GM19372 (cell line): ENCODE data around the gene GREM1.

Source experiments
- ATAC-seq: cut with Tn5 transposase; IDR thresholded peaks from one replicate; pipeline ENCODE4 v1.9.1; 2021; ENCODE audit warnings: mild to moderate bottlenecking, low read depth, moderate library complexity; ENCODE audit not compliant: unreplicated experiment

GREM1 gene

DNA sequence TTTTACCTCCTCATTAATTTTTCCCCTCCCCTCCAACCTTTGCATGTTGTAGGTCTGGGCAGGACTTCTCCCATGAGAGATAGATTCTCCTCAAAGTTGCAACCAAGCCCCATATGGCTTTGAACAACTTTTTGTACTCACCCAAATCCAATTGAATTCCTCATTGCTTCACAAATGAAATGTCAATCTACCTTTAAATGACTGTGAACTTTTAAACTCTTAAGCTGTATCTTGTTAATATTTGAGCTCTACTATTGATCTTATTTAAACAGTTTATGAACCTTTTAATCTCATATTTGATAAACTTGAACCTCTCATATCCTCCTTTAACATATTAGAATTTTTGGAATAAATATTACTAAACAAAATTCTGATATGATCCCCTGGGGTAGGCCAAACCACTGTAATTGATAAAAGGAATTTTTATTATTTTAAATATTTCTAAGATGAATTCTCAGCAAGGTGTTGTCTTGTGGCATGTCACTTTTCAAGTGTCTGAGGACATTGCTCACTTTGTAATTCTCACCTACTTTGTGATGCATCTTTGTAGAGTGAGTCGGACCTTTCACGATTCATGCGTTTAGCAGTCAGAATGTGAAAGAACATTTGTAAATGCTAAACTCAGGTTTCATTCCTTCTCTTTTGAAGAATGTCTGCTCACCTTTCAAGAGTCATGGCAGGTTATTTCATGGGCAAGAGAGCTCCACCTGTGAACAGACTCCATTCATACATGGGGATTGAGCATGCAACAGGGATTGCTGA, 23.4 kb upstream of the GREM1 start:
- no peak for ATAC-seq

DNA sequence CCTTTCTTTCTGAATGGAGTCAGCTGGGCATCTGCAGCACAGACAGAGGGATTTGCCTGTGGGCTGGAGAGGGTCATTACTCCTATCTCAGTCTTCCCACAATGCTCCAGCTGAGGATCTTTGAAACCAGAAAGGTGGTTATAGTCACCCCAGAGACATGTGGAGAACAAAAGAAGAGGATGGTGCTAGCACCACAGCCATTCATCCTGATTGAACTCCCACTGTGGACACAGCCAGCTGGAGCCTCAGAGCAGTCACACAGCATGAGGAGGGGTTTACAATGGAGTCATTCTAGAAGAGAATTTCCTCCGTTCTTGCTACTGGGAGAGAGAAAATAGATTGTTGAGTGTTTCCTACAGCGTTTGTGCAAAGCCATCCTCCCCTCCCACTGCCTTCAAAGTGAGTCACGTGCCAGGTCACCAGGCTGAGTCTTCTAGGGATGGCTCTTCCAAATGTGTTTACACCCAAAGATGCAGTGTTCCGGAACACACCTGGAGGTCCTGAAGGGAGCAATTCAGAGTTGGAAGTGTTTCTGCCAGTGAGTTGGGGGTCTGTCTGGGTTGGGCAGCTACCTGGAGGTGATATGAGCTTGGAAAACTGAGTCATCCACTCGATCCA, 18.9 kb upstream of the GREM1 start:
- ATAC-seq, result no peak

- no peak for ATAC-seq
Measured at GRCh38 chr15:32700501-32701150, 17.2 kb upstream of the GREM1 start.

DNA sequence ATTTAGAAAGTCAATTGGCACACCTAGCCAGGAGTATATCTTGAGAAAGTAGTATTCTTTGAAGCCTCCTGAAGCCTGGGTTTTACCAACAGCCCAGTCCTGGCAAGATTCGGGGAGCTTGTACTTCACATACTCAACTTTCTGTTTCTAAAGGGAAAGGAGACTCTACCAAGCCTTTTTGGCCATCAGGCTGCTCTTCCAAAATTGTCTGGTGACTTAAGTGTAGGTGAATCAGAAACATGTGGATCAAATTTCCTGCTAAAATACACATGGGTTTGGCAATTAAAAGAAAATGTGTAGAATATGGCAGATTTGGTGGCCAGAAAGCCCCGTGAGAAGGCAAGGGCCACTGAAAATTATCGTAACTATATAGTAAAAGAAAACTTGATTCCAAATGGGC, 15.9 kb upstream of the GREM1 start:
- no peak for ATAC-seq

DNA sequence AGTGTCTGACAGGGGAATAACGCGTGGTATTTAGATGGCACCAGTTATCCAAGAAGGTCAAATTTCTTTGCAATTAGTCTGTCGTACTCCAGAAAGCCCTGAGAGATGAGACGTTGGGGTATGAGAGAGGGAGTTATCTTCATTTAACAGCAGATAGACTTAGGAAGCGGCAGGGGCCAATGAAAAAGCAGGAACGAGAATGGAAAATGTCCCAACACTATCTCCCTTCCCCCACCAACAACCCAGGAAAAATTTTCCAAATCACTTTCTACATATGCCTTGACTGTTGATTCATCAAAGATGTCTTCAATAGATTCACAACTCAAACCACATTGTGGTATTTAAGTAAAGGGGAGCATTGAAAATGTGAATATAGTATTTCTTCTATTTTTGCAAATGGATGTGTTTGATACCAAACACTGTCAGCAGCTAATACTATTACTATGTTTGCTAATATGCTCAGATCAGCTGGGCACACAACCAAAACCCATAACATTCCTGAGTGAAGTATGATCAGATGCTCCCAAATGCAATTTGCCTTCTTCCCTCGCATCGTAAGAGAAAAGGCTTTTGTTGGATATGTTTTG, 13.3 kb upstream of the GREM1 start:
- ATAC-seq, result no peak

DNA sequence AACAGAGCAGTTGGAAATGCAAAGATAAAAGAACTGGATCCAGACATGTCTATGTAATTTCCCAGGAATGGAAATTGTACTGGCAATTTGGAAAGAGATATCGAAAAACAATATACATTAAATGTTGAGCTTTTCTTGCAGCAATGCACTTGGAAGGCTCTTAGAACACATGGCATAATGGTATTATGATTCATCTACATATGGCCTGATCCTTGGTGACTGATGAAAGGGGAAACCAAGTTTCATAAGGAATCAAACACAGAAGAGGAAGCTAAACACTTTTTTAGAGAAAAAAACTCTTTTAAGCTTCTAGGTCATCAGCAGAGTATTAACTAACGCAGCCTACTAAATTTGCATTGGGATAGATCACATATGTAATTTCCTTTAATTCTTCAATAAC, 12.4 kb upstream of the GREM1 start:
- ATAC-seq, result no peak

DNA sequence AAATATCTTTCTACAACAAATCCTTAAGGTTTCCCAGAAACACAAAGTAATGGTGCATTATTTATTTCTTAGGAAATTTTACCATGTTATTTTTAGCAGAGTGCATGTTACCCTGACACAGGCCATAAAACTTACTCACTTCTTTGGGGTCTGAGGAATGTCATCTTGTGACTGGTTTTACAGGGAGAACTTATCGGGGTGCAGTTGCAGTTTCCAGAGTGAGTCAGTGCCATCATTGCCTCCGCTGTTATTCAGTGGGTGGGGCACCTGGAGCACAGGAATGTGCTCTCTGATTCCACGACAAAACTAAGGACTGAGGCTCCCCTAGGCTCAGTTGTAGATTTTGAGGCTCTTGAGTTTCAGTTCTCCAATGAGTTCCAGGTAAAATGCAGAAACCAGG, 11.1 kb upstream of the GREM1 start:
- no peak for ATAC-seq

GRCh38 chr15:32707436-32707835, 10.4 kb upstream of the GREM1 start:
- no peak for ATAC-seq

DNA sequence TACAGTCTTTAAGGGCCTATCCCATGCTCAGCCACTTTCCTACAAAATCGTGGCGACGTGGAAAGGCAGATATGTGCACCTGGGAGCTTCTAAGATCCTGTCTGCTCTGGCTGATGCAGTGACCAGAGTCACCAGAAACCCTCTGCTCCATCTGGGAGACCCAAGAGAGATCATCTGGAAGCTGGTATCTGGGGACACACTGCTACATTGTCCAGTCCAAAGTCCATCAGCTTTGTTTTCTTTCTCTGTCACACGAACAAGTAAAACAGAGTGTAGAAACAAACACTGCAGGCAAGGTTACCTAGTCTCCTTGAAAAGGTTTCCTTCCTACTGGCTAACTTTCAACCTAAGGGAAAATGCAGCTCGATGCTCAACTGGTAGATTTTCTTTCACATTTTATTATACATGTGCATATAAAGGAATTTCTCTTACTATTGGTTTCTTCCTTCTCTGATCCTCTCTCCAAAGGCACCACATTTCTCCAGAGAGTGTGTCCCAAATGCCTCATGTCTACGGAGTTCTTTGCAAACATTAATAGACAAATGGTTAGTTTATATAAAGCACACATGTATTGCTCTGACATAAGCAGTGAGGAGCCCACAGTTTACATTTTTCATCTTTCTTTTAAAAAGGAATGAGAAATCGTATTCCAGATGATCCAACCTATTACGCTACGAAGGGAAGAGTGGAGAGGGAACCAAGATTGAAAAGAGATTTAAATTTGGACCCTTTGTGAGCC, 8.3 kb upstream of the GREM1 start:
- no peak for ATAC-seq

DNA sequence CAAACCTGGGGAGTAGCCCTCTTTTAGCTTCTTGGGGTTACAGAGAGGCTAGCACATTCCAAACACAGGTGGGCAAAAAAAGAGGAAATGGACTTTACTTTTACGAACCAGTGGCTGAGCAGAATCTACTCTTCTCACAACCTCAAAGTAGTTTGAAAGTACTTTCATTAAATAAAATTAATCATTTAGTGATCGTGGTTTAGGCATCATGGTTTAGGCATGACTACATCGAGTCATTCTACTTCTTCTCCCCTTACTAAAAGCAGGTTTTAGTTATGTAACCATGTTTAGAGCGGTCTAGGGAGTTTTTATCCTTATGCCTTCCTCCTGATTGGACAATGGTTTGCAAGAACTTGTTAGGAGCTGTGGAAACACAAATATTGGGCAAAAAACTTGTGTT, 2.5 kb upstream of the GREM1 start:
- ATAC-seq, result no peak

DNA sequence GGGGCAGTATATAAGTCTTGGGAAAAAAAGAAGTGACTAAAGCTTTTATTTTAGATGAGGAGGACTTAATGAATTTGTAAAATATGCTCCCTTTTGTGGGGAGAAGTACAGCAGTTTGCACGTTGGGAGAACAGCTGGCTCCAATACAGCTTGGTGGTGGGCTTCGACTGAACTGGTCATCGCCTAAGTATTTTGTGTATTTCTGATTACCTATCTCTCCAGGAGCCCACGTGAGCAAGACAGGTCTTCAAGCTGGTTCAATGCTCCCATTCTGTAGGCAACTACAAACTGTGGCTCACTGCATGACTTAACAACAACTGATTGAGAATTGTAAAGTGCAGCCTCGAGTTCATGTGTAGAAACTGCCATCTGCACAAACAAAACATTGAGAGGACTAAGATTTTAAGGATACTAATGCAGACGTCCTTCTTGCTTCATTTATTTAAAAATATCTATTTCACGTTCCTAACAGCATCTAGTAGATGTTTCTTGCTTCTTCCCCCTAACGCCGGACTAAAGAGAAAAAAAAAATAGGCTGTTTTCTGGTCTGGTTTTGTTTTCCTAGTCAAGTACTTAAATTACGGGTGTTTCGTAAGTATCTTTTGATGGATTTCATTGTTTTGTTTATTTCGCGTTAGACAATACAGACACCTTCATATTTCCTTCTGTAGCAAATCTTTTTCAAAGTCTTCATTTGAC, 1.4 kb upstream of the GREM1 start:
- ATAC-seq, result no peak

DNA sequence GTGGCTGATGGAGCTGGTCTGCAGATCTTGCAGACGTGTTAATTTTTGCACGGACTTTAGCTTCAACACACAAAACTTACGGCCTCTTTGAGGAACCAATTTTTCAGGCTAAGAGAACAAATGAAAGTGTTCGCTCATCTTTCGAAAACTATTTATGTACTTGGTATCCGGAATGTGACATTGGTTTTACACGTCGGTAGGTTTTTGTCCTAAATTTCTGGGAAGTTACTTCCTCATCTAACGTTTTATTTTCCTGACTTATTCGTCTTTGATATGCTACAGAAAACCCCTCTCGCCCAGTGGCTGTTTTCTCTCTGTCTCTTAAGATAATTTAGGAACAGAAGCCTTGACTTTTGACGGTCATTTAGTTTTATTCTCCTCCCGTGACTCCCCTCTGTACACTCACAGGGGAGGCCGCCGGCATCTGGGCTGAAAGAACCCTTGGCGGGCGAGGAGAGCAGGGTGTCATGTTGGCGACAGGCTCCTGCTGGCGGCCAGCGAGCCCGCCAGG, 834 bp upstream of the GREM1 start:
- no peak for ATAC-seq

DNA sequence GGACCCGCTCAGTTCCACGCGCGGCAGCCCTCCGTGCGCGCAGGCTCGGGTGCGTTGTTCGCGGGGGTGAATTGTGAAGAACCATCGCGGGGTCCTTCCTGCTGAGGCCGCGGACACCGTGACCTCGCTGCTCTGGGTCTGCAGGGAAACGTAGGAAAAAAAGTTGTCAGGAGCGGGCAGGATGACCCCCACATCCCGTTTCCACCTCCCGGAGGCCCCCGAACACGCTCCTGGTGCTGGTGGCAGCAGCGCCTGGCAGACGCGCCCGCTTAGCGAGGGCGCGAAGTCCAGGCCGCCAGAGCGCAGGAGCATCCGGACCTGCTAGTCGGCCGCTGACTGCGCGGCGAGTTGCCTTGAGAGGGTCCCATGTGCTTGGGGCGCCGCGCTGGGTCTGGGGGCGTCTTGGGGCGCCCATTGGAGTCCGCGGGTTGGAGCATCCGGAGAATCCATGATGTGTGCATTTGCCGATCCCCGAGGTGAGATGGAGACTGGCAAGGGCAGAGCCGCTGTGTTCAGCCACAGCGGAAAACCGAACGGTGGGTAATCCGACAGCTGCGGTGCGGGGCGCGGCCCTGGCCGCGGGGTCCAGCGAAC, 520 bp downstream of the GREM1 start:
- ATAC-seq, result no peak

DNA sequence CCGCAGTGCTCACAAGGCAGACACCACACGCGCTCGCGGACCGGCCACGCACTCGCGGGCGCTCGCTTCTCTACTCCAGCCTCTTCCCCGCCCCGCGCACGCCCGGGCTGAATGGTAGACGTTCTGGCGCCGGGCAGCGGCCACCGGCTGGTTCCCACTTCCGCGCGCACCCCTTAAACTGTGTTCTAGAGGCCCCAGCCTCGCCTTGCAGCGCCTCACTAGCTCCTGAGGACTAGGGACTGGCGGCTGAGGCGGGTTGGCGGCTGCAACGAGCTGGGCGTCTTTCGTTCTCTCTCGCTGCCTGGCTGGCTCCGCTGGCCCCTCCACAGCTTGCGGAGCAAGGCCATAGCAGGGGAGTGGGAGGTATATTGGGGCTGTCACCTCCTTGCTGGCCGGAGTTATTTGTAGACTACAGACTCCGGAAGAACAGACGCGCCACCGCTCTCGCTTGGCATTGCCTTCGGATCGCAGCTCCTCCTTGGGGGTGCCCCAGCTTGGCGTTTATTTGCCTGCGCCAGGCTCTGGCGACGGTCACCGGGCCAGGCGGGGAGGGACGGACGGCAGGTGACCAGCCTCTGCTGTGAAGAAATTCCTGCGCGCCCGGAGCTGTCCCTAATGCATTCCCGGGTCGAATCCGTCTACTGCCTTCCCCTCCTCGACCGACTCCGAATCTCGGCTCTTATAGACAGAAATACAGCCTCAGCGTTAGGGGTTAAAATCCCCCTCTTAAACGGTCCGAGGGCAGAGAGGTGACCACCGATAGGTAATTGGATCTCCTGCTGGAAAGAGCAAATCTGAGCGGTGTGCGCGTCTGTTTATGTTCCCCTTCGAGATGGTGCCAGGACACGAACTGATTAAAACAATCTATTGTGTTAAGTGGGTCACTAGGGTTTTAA, 1.3 kb downstream of the GREM1 start:
- no peak for ATAC-seq

GRCh38 chr15:32721596-32721995, 3.8 kb downstream of the GREM1 start:
- no peak for ATAC-seq

DNA sequence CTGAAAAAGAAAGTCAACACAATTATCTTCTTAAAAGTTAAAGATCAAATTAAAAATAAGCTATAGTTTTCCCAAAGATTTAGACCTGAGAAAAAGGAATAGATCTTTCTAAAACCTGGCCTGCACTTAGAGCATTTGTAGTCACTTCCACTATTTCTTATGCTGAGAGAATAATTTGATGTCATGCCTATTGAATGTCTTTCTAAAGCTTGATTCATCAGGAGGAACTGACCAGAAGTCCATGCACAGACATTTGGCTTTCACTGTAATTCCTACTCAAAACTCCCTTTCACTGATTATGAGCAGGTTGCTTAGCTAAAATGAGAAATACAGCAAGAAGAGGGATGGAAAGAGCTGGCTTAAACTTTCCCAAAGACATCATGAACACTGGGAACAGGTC, 4.3 kb downstream of the GREM1 start:
- ATAC-seq, result no peak

- ATAC-seq, result peak; percentile 65
Measured at GRCh38 chr15:32723171-32723948, 5.6 kb downstream of the GREM1 start.
